Osteoblast (primary cell): ENCODE data around the gene CDX1. TPM values are rescaled to one million over a fixed set of nuclear protein-coding genes. Genes with fewer than 3 reads are reported as not detected.

Source experiments
- DNase-seq: peaks from one replicate; pipeline ENCODE4 v3.0.0; 2011; ENCODE audit warnings: low spot score, mixed read lengths; ENCODE audit not compliant: insufficient read length; ENCODE audit errors: missing footprints
- H2AFZ ChIP-seq: 2 replicates; pipeline ENCODE4 v1.6.0; 2011; ENCODE audit warnings: mild to moderate bottlenecking, low read length
- H3K27ac ChIP-seq: 2 replicates; pipeline ENCODE4 v1.5.1; 2011; ENCODE audit warnings: mild to moderate bottlenecking, low read depth, low read length, moderate library complexity
- H3K27me3 ChIP-seq: 2 replicates; pipeline ENCODE4 v1.6.0; 2012; ENCODE audit warnings: mild to moderate bottlenecking, control low read depth, inconsistent platforms, low read length, moderate library complexity; ENCODE audit not compliant: insufficient read depth
- H3K36me3 ChIP-seq: 2 replicates; pipeline ENCODE4 v1.5.1; 2011; ENCODE audit warnings: mild to moderate bottlenecking, low read length, control low read depth, moderate library complexity; ENCODE audit not compliant: insufficient read depth
- H3K4me1 ChIP-seq: 2 replicates; pipeline ENCODE4 v1.5.1; 2011; ENCODE audit warnings: mild to moderate bottlenecking, low read length, control low read depth, moderate library complexity; ENCODE audit not compliant: insufficient read depth
- H3K4me2 ChIP-seq: 2 replicates; pipeline ENCODE4 v1.6.0; 2011; ENCODE audit warnings: mild to moderate bottlenecking, low read length; ENCODE audit not compliant: insufficient read depth
- H3K4me3 ChIP-seq: fragments of 200-600 bp; sonication (generic); 3 replicates; pipeline ENCODE4 v1.5.1; 2012; ENCODE audit warnings: mild to moderate bottlenecking, low read length, inconsistent platforms; ENCODE audit not compliant: insufficient read depth
- H3K79me2 ChIP-seq: 2 replicates; pipeline ENCODE4 v1.6.0; 2012; ENCODE audit warnings: mild to moderate bottlenecking, low read length, control low read depth, inconsistent platforms; ENCODE audit not compliant: insufficient read depth
- H3K9me3 ChIP-seq: 2 replicates; pipeline ENCODE4 v1.5.1; 2011; ENCODE audit warnings: low read depth, low read length, control low read depth
- H4K20me1 ChIP-seq: 2 replicates; pipeline ENCODE4 v1.6.0; 2012; ENCODE audit warnings: mild to moderate bottlenecking, low read length, control low read depth; ENCODE audit not compliant: insufficient read depth
- CTCF ChIP-seq: IDR thresholded peaks from 2 replicates; pipeline ENCODE4 v1.5.1; 2011; ENCODE audit warnings: mild to moderate bottlenecking, low read depth, low read length, moderate library complexity; ENCODE audit errors: extremely low read depth
- total RNA-seq: library from RNA; depleted of rRNA; stranded (reverse); fragments of >200 nt; gene quantifications from 2 replicates; pipeline ENCODE4 v1.2.3, GENCODE V29; 2012

CDX1 gene
- total RNA-seq, 1 donor: 0.36 TPM

GRCh38 chr5:150161242-150162141 is 5.1 kb upstream of the CDX1 start:
- Histone ChIP-seq H2AFZ (peak overlapping the region; percentile 81), H3K79me2 (no peaks in the 10 kb centered on the region), H3K36me3 (no peaks in the 10 kb centered on the region), H3K27me3 (no peaks in the 10 kb centered on the region), H3K27ac (peak overlapping the region; percentile 83), H3K4me3 (no peak overlapping the region), H3K4me2 (no peak overlapping the region), H3K4me1 (peaks cover 51% of the 10 kb centered on the region), H3K9me3 (no peaks in the 10 kb centered on the region), H4K20me1 (no peaks in the 10 kb centered on the region)
- peak; percentile 98 for DNase-seq
- TF ChIP-seq CTCF: peak; percentile 92

DNA sequence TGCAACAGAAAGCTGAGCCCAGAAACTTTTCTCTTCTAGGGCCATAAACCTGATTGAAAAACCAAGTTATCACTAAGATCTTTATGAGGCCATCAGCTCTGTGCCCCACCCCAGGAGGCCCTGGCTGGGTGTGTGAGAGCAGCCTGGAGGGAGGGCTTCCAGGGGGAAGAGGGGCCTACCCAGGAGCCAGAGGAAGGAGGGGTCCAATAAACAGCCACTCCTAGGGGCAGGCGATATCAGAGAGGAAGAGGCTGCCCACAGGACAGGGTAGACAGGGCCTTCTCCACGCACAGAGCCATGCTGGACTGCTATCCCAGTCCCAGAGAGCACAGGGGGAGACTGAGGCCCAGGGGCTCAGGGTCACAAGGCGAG is 4.5 kb upstream of the CDX1 start:
- H3K79me2 ChIP-seq: no peaks in the 10 kb centered on the region
- H3K9me3 ChIP-seq: no peaks in the 10 kb centered on the region
- H3K27ac ChIP-seq: no peak overlapping the region
- H3K4me1 ChIP-seq: peaks cover 49% of the 10 kb centered on the region
- no peaks in the 10 kb centered on the region for H4K20me1 ChIP-seq
- no peak overlapping the region for H3K4me2 ChIP-seq
- no peaks in the 10 kb centered on the region for H3K27me3 ChIP-seq
- no peaks in the 10 kb centered on the region for H3K36me3 ChIP-seq
- no peak overlapping the region for H2AFZ ChIP-seq
- H3K4me3 ChIP-seq: no peak overlapping the region
- DNase-seq: no peak
- no peak for TF ChIP-seq CTCF

GRCh38 chr5:150163035-150163434 is 3.5 kb upstream of the CDX1 start:
- no peak for TF ChIP-seq CTCF

GRCh38 chr5:150163547-150164059 is 3.0 kb upstream of the CDX1 start:
- no peaks in the 10 kb centered on the region for H3K27me3 ChIP-seq
- no peak overlapping the region for H3K27ac ChIP-seq
- peaks cover 34% of the 10 kb centered on the region for H3K4me1 ChIP-seq
- peak; percentile 31 for TF ChIP-seq CTCF
- H3K36me3 ChIP-seq: no peaks in the 10 kb centered on the region
- H3K9me3 ChIP-seq: no peaks in the 10 kb centered on the region
- no peak overlapping the region for H3K4me3 ChIP-seq
- H2AFZ ChIP-seq: peak overlapping the region; percentile 71
- DNase-seq: peak; percentile 96
- no peaks in the 10 kb centered on the region for H3K79me2 ChIP-seq
- H4K20me1 ChIP-seq: no peaks in the 10 kb centered on the region
- no peak overlapping the region for H3K4me2 ChIP-seq

More at GRCh38 chr5:150163035-150163434, 3.5 kb upstream of the CDX1 start:
- no peak for DNase-seq
- Histone ChIP-seq H3K27ac (no peak overlapping the region), H4K20me1 (no peaks in the 10 kb centered on the region), H2AFZ (peak overlapping the region; percentile 71), H3K9me3 (no peaks in the 10 kb centered on the region), H3K4me3 (no peak overlapping the region), H3K27me3 (no peaks in the 10 kb centered on the region), H3K4me1 (peaks cover 40% of the 10 kb centered on the region), H3K4me2 (no peak overlapping the region), H3K79me2 (no peaks in the 10 kb centered on the region), H3K36me3 (no peaks in the 10 kb centered on the region)
